ENCODE data around the gene FCER1G. TPM values are rescaled to one million over a fixed set of nuclear protein-coding genes. Genes with fewer than 3 reads are reported as not detected.

The FCER1G gene
- total and polyA plus RNA-seq, 2 donors (not counting 3 experiments of a cell fraction or from before 2014, with no cell fraction given): 1.1 to 1.6 TPM

DNA sequence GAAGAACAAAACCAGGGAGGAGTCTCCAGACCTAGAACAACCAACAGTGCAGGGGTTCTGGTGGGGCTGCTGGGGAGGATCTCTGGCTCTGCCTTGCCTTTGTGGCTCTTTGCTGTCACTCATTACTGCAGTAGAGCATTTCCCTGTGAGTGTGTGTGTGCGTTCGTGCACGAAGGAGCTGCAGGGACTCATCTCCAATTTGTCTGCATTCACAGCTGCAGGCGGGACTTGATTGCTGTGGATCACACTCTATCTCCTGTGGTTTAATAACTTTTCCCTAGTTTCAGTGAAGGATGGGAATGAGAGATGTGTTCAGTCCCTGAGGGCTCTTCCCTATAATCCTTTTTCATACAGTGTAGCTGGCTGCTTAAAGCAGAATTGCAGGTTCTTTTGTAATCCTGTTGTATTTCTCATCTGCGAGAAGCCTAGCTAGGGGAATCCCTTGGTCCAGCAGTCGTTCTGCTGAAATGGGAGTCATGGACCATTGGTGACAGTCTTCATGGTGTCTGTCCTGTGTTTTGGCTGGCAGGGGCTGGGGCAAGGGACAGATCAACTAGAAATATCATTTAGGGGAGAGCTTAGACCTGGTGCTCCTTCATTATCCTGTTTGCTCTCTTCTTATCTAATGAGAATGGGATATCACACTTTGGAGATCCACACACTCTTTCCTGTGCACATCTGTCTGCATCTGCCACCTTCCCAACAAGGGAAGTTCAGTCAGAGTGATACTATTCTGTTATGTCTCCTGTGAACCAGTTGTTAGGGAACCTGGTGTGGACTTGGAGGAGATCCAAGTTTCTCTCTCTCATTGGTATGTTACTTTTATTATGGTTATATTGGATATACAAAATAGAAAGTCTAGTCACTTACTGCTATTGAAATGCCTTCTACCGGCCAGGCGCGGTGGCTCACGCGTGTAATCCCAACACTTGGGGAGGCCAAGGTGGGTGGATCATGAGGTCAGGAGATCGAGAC is 46.5 kb downstream of the FCER1G start:
- H3K27me3 ChIP-seq (ENCODE audit: control insufficient read depth in 2 of 2, insufficient read depth in 2 of 2, low read length in 2 of 2): peaks cover 34 to 48% of the 10 kb centered on the region in 2 experiments
- ChIA-PET CTCF (interaction anchor here (1.4 to 1.6 kb wide), 2 partner anchors 13 to 30 kb away, joined by 5 to 7 read pairs; no protein-coding TSS in a partner anchor), POLR2A (no interaction called here)
- H3K9me3 ChIP-seq (replicated peaks; ENCODE audit: control insufficient read depth, insufficient read depth, low read length): no peaks in the 10 kb centered on the region
- H3K27ac ChIP-seq (ENCODE audit: insufficient read depth, low read depth, low read length): no peak overlapping the region
- H3K4me3 ChIP-seq (replicated peaks in 1 of 3; ENCODE audit: insufficient read depth in 1 of 3, low read depth in 1 of 3, low read length in 3 of 3): no peak overlapping the region
- dilution Hi-C loops (cut with MboI; ENCODE audit: extremely low pct_ligation_motif_present, low sequenced_read_pairs) (no loop called here), intact Hi-C loops (cut with micrococcal nuclease) (no loop called here)
- H3K36me3 ChIP-seq (ENCODE audit: control insufficient read depth in 2 of 2, extremely low read depth in 1 of 2, insufficient read depth in 2 of 2, low read length in 2 of 2): no peaks in the 10 kb centered on the region
- H3K4me1 ChIP-seq (ENCODE audit: control insufficient read depth, extremely low read depth, insufficient read depth, low read length): peaks cover 3% of the 10 kb centered on the region
- H3K4me2 ChIP-seq (ENCODE audit: insufficient read depth, low read length): no peak overlapping the region
- no peak for DNase-seq (ENCODE audit: low read depth, low spot score)
- H4K20me1 ChIP-seq (replicated peaks; ENCODE audit: control insufficient read depth, extremely low read depth, insufficient read depth, low read length): no peaks in the 10 kb centered on the region
- TF ChIP-seq JUN (IDR thresholded peaks at IDR 0.05; ENCODE audit: borderline replicate concordance, insufficient read depth, insufficient read length, low read depth): no peak
- TF ChIP-seq POLR2AphosphoS5 (IDR thresholded peaks at IDR 0.05; ENCODE audit: insufficient read depth, low read depth, low read length): no peak
- TF ChIP-seq, protein P1, sequence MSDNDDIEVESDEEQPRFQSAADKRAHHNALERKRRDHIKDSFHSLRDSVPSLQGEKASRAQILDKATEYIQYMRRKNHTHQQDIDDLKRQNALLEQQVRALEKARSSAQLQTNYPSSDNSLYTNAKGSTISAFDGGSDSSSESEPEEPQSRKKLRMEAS (IDR thresholded peaks at IDR 0.05; ENCODE audit: insufficient read depth, insufficient read length): no peak
- TF ChIP-seq GATA2 (IDR thresholded peaks at IDR 0.05; ENCODE audit: insufficient read depth, insufficient read length, low read depth, low read length): no peak
- TF ChIP-seq FOS (IDR thresholded peaks at IDR 0.05; ENCODE audit: borderline replicate concordance, insufficient read depth, low read length): no peak
- H3K9ac ChIP-seq (replicated peaks; ENCODE audit: extremely low read depth, insufficient read depth, low read length): no peak overlapping the region
- FAIRE-seq: no peak
- no TSS peak for BruUV-seq (replicated peaks)
- H3K9me1 ChIP-seq (replicated peaks; ENCODE audit: control insufficient read depth, extremely low read depth, insufficient read depth, low read length): no peaks in the 10 kb centered on the region
- H2AFZ ChIP-seq (ENCODE audit: low read depth, low read length): no peak overlapping the region
- H3K79me2 ChIP-seq (ENCODE audit: control insufficient read depth, insufficient read depth, low read length): no peaks in the 10 kb centered on the region

DNA sequence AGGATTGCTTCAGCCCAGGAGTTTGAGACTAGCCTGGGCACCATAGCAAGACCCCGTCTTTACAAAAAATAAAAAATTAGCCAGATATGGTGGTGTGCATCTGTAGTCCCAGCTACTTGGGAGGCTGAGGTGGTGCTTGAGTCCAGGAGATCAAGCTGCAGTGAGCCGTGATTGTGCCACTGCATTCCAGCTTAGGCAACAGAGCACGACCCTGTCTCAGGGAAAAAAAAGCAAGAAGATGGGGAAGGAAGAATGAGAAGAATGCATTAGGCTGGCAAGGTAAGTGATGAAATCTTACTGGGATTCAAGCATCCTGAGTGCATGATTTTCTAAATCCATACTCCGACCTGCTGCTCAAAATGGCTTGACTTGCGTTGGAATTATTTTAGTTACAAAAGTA is 50.2 kb downstream of the FCER1G start:
- no peak overlapping the region for H3K9ac ChIP-seq (replicated peaks; ENCODE audit: extremely low read depth, insufficient read depth, low read length)
- dilution Hi-C loops (cut with MboI; ENCODE audit: extremely low pct_ligation_motif_present, low sequenced_read_pairs) (no loop called here), intact Hi-C loops (cut with micrococcal nuclease) (no loop called here)
- no peak overlapping the region for H3K4me3 ChIP-seq (replicated peaks in 1 of 3; ENCODE audit: insufficient read depth in 1 of 3, low read depth in 1 of 3, low read length in 3 of 3)
- no peaks in the 10 kb centered on the region for H3K9me3 ChIP-seq (replicated peaks; ENCODE audit: control insufficient read depth, insufficient read depth, low read length)
- no peaks in the 10 kb centered on the region for H4K20me1 ChIP-seq (replicated peaks; ENCODE audit: control insufficient read depth, extremely low read depth, insufficient read depth, low read length)
- no peaks in the 10 kb centered on the region for H3K4me1 ChIP-seq (ENCODE audit: control insufficient read depth, extremely low read depth, insufficient read depth, low read length)
- POLR2A ChIA-PET: no interaction called here
- H3K27me3 ChIP-seq (ENCODE audit: control insufficient read depth in 2 of 2, insufficient read depth in 2 of 2, low read length in 2 of 2): peaks cover 19 to 27% of the 10 kb centered on the region in 2 experiments
- DNase-seq (ENCODE audit: low read depth, low spot score) (no peak), FAIRE-seq (no peak)
- BruUV-seq (replicated peaks): no TSS peak
- no peak overlapping the region for H3K27ac ChIP-seq (ENCODE audit: insufficient read depth, low read depth, low read length)
- CTCF ChIA-PET: interaction anchor here (2.4 kb wide), 1 partner anchor 26 kb away, joined by 7 read pairs; no protein-coding TSS in a partner anchor
- no peaks in the 10 kb centered on the region for H3K9me1 ChIP-seq (replicated peaks; ENCODE audit: control insufficient read depth, extremely low read depth, insufficient read depth, low read length)
- H3K79me2 ChIP-seq (ENCODE audit: control insufficient read depth, insufficient read depth, low read length): no peaks in the 10 kb centered on the region
- H3K4me2 ChIP-seq (ENCODE audit: insufficient read depth, low read length): no peak overlapping the region
- no peaks in the 10 kb centered on the region for H3K36me3 ChIP-seq (ENCODE audit: control insufficient read depth in 2 of 2, extremely low read depth in 1 of 2, insufficient read depth in 2 of 2, low read length in 2 of 2)
- TF ChIP-seq, protein P1 (IDR thresholded peaks at IDR 0.05; ENCODE audit: insufficient read depth, insufficient read length): no peak
- TF ChIP-seq, protein P2, sequence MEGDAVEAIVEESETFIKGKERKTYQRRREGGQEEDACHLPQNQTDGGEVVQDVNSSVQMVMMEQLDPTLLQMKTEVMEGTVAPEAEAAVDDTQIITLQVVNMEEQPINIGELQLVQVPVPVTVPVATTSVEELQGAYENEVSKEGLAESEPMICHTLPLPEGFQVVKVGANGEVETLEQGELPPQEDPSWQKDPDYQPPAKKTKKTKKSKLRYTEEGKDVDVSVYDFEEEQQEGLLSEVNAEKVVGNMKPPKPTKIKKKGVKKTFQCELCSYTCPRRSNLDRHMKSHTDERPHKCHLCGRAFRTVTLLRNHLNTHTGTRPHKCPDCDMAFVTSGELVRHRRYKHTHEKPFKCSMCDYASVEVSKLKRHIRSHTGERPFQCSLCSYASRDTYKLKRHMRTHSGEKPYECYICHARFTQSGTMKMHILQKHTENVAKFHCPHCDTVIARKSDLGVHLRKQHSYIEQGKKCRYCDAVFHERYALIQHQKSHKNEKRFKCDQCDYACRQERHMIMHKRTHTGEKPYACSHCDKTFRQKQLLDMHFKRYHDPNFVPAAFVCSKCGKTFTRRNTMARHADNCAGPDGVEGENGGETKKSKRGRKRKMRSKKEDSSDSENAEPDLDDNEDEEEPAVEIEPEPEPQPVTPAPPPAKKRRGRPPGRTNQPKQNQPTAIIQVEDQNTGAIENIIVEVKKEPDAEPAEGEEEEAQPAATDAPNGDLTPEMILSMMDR (IDR thresholded peaks at IDR 0.05; ENCODE audit: extremely low read depth in 1 of 2, insufficient read depth in 1 of 2, low read depth in 1 of 2, low read length in 2 of 2): no peak
- TF ChIP-seq POLR2A (IDR thresholded peaks at IDR 0.05; ENCODE audit: low read depth, low read length) (no peak), EZH2 (IDR thresholded peaks at IDR 0.05; ENCODE audit: borderline replicate concordance, low read depth, low read length, severe bottlenecking) (no peak)
- no peak overlapping the region for H2AFZ ChIP-seq (ENCODE audit: low read depth, low read length)

Data from endothelial cell of umbilical vein (primary cell).